K562 (cell line): ENCODE measurements around the gene RHOA. TPM values are rescaled to one million over a fixed set of nuclear protein-coding genes. Genes with fewer than 3 reads are reported as not detected.

ENCODE experiments used
- ARID4B ChIP-seq: sonication (generic); formaldehyde crosslinking; IDR thresholded peaks from 2 replicates; pipeline ENCODE4 v1.8.0; 2022; ENCODE audit warnings: mild to moderate bottlenecking, missing genetic modification reagents
- ATF1 ChIP-seq, 2 experiments: fragments of 450-650 bp in 1 of 2; IDR thresholded peaks; 2 replicates each; pipeline ENCODE4 v1.6.1; 2016; ENCODE audit warnings: missing compliant biosample characterization in 1 of 2, missing genetic modification characterization in 1 of 2
- BRD4 ChIP-seq: fragments of 200-600 bp; sonication (generic); IDR thresholded peaks from 2 replicates; pipeline ENCODE4 v1.6.1; 2017; ENCODE audit warnings: inconsistent platforms
- CHAMP1 ChIP-seq: fragments of 450-650 bp; IDR thresholded peaks from 2 replicates; pipeline ENCODE4 v1.6.1; 2016; ENCODE audit warnings: mild to moderate bottlenecking
- ELF2 ChIP-seq: fragments of 250-450 bp; sonication (Bioruptor Pico); IDR thresholded peaks from 2 replicates; pipeline ENCODE4 v1.5.0; 2021; ENCODE audit warnings: mild to moderate bottlenecking
- FOXM1 ChIP-seq, 2 experiments: fragments of 450-650 bp in 1 of 2; sonication (generic) in 1 of 2; formaldehyde crosslinking in 1 of 2; IDR thresholded peaks; 2 replicates each; pipeline versions ENCODE4 v1.6.1 to v1.9.0; 2017 to 2022; ENCODE audit warnings: low read depth in 2 of 2, mild to moderate bottlenecking in 2 of 2, missing genetic modification reagents in 1 of 2, moderate library complexity in 1 of 2
- FUS ChIP-seq: fragments of 200-400 bp; formaldehyde crosslinking; optimal IDR thresholded peaks from 2 replicates; pipeline ENCODE3; 2017; ENCODE audit warnings: low read depth, low read length
- GATAD2B ChIP-seq: fragments of 450-650 bp; IDR thresholded peaks from 2 replicates; pipeline ENCODE4 v1.6.1; 2017; ENCODE audit warnings: mild to moderate bottlenecking, borderline replicate concordance
- IFI16 ChIP-seq: fragments of 250-450 bp; sonication (Bioruptor Pico); IDR thresholded peaks from 2 replicates; pipeline ENCODE4 v2.1.2; 2022; ENCODE audit warnings: mild to moderate bottlenecking, inconsistent platforms
- KDM5B ChIP-seq: fragments of 200-600 bp; sonication (generic); IDR thresholded peaks from 2 replicates; pipeline ENCODE4 v1.6.1; 2012; ENCODE audit warnings: low read depth, mild to moderate bottlenecking, moderate library complexity, low read length, control low read depth, inconsistent platforms; ENCODE audit not compliant: insufficient replicate concordance
- MEIS2 ChIP-seq: fragments of 450-650 bp; IDR thresholded peaks from 2 replicates; pipeline ENCODE4 v1.6.1; 2014; ENCODE audit warnings: mild to moderate bottlenecking; ENCODE audit not compliant: partially characterized antibody
- NFIC ChIP-seq: fragments of 450-650 bp; IDR thresholded peaks from 2 replicates; pipeline ENCODE4 v1.6.1; 2017; ENCODE audit warnings: mild to moderate bottlenecking, inconsistent platforms
- POLR2AphosphoS2 ChIP-seq: IDR thresholded peaks from 2 replicates; pipeline ENCODE4 v1.6.1; 2012; ENCODE audit warnings: low read length, improper control_type of control experiment
- PTRF ChIP-seq: fragments of 450-650 bp; IDR thresholded peaks from 2 replicates; pipeline ENCODE4 v1.6.1; 2016; ENCODE audit warnings: mild to moderate bottlenecking, missing genetic modification characterization, missing compliant biosample characterization
- RFX7 ChIP-seq: fragments of 250-450 bp; sonication (Bioruptor Pico); IDR thresholded peaks from 2 replicates; pipeline ENCODE4 v1.5.1; 2021; ENCODE audit warnings: mild to moderate bottlenecking
- SMARCC2 ChIP-seq: fragments of 450-650 bp; IDR thresholded peaks from 2 replicates; pipeline ENCODE4 v1.6.1; 2017; ENCODE audit warnings: antibody characterized with exemption, moderate library complexity, mild to moderate bottlenecking, low read depth
- SRF ChIP-seq, 2 experiments: fragments of 250-450, 450-650 bp in 1 of 2; sonication (Bioruptor Pico) in 1 of 2; sonication (generic) in 1 of 2; formaldehyde crosslinking; IDR thresholded peaks; 2 replicates each; pipeline versions ENCODE4 v1.5.0 to v1.5.1; 2020 to 2022; ENCODE audit warnings: mild to moderate bottlenecking in 1 of 2, missing genetic modification reagents in 1 of 2
- THRAP3 ChIP-seq: fragments of 450-650 bp; IDR thresholded peaks from 2 replicates; pipeline ENCODE4 v1.6.1; 2016; ENCODE audit warnings: mild to moderate bottlenecking, inconsistent platforms, borderline replicate concordance
- YY1 ChIP-seq, 3 experiments: IDR thresholded peaks; 2 replicates each; pipeline ENCODE4 v1.6.1; 2011; ENCODE audit warnings: low read length in 2 of 3, mild to moderate bottlenecking in 2 of 3, moderate library complexity in 2 of 3, borderline replicate concordance in 1 of 3, control low read depth in 1 of 3, low read depth in 1 of 3; ENCODE audit not compliant: insufficient read depth in 3 of 3, insufficient replicate concordance in 2 of 3, control insufficient read depth in 1 of 3, insufficient read length in 1 of 3; ENCODE audit errors: extremely low read depth in 1 of 3
- ZC3H8 ChIP-seq: fragments of 450-650 bp; IDR thresholded peaks from 2 replicates; pipeline ENCODE4 v1.6.1; 2017
- ZNF212 ChIP-seq: fragments of 450-650 bp; formaldehyde crosslinking; IDR thresholded peaks from 2 replicates; pipeline ENCODE4 v1.4.0; 2020; ENCODE audit warnings: mild to moderate bottlenecking
- ZNF3 ChIP-seq: fragments of 250-450 bp; sonication (Bioruptor Pico); IDR thresholded peaks from 2 replicates; pipeline ENCODE4 v1.5.0; 2021; ENCODE audit warnings: mild to moderate bottlenecking, moderate library complexity
- polyA plus RNA-seq, 8 experiments: library from polyadenylated mRNA; depleted of rRNA in 4 of 8; stranded (reverse) in 5 of 8; unstranded in 3 of 8; fragments of >200 nt; fragmentation: Nextera tagmentation in 2 of 8; fragmentation: Illumina TruSeq in 1 of 8; extraction: Ambion mirVana in 2 of 8; extraction: Trizol in 1 of 8; gene quantifications; 2 replicates each; pipeline versions ENCODE4 v1.2.1 to v1.2.3, GENCODE V29; 2011 to 2014; ENCODE audit warnings: inconsistent platforms in 1 of 8, missing spikeins in 1 of 8
- total RNA-seq, 7 experiments: library from RNA; depleted of rRNA in 6 of 7; stranded (reverse); fragments of >200 nt in 6 of 7; fragmentation: Illumina TruSeq in 2 of 7; extraction: Trizol in 2 of 7; gene quantifications; 2 replicates each; pipeline versions ENCODE4 v1.2.1 to v1.2.3, GENCODE V29; 2011 to 2021; ENCODE audit warnings: low replicate concordance in 1 of 7

Gene RHOA
- total and polyA plus RNA-seq, 9 of the 15 experiments (the other 6 are each of a cell fraction or from before 2014, with no cell fraction given) = 136 to 540 (median 236) TPM

- peak; percentile 58 to 90 (median 82) for TF ChIP-seq YY1 (IDR thresholded peaks at IDR 0.05; ENCODE audit: borderline replicate concordance in 1 of 3, control insufficient read depth in 1 of 3, extremely low read depth in 1 of 3, insufficient read depth in 3 of 3, insufficient read length in 1 of 3, insufficient replicate concordance in 2 of 3, low read depth in 1 of 3, low read length in 2 of 3)
- TF ChIP-seq ZNF212 (CRISPR knock-in tag) = no peak
- TF ChIP-seq IFI16 (CRISPR knock-in tag) = no peak
- no peak for TF ChIP-seq RFX7 (CRISPR knock-in tag)
- no peak for TF ChIP-seq THRAP3
- no peak for TF ChIP-seq POLR2AphosphoS2
- TF ChIP-seq ELF2 (CRISPR knock-in tag) = peak; percentile 72; the same call in 1 of the 2 replicates
- no peak for TF ChIP-seq GATAD2B
- TF ChIP-seq NFIC = no peak; the same call in 1 of the 2 replicates
- TF ChIP-seq SRF (CRISPR knock-in tag; IDR thresholded peaks at IDR 0.05) = peak in 1 of 2 experiments; percentile 50; a peak in 1 of 4 replicates
- TF ChIP-seq BRD4 = 0 out of 2 replicates have a peak, but pooled peaks have one; percentile 27
- no peak for TF ChIP-seq FUS
- peak; percentile 92 for TF ChIP-seq MEIS2
- TF ChIP-seq SMARCC2 = no peak
- TF ChIP-seq CHAMP1 = no peak
- TF ChIP-seq ARID4B (CRISPR knock-in tag) = no peak
- no peak for TF ChIP-seq PTRF (tag)
- TF ChIP-seq KDM5B = peak; percentile 97
- TF ChIP-seq FOXM1 (IDR thresholded peaks at IDR 0.05; ENCODE audit: low read depth) = no peak
- TF ChIP-seq FOXM1 (CRISPR knock-in tag; IDR thresholded peaks at IDR 0.05; ENCODE audit: low read depth) = peak; percentile 72; the same call in 1 of the 2 replicates
- TF ChIP-seq ATF1 (CRISPR knock-in tag; IDR thresholded peaks at IDR 0.05) = no peak
- peak; percentile 38 for TF ChIP-seq ATF1 (tag; IDR thresholded peaks at IDR 0.05)
- TF ChIP-seq ZC3H8 = no peak
- no peak for TF ChIP-seq ZNF3
Measured at GRCh38 chr3:49411968-49412631, at the start of gene RHOA, which contains the start of gene TCTA (continued).
